ENCODE results near the gene GALR1.
"Not testable (repeated sequence)": the region's sequence is repeated elsewhere in the genome, so short reads cannot be mapped to it uniquely, and the experiment has no call there.

The GALR1 gene, protein sequence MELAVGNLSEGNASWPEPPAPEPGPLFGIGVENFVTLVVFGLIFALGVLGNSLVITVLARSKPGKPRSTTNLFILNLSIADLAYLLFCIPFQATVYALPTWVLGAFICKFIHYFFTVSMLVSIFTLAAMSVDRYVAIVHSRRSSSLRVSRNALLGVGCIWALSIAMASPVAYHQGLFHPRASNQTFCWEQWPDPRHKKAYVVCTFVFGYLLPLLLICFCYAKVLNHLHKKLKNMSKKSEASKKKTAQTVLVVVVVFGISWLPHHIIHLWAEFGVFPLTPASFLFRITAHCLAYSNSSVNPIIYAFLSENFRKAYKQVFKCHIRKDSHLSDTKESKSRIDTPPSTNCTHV

DNA sequence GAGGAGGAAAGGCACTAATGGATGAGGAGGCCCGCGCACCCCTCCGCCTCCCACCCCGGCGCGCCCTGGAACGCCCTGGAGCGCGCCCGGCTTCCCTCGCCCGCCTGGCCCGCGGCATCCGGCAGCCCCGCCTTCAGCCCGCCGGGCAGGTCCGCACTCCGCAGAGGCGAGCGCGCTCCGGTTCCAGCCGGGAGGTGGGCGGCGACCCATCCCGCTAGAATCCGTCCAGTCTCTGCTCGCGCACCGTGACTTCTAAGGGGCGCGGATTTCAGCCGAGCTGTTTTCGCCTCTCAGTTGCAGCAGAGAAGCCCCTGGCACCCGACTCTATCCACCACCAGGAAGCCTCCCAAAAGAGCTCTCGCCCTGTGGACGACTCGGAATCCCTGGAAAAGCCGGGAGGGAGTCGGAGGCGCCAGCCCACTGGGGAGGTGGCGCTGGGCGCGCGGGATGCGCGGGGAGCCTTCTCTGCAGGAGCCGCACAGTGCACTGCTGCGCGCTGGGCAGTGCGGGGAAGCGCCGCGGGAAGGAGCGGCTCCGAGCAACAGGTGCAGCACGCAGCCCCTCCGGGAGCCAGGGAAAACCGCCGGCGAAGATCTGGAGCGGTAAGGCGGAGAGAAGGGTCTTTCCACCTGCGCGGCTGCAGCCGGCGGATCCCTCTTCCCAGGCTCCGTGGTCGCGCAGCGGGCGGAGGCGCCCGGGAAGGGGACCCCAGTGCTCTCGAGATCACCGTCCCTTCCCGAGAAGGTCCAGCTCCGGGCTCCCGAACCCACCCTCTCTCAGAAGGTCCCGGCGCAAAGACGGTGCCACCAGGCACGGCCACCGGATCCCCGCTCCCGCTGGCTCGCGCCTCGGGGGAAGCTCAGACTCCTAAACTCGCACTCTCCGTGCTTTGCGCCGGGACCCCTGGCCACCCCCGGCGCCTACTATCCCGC, at the start of gene GALR1:
Gene GALR1 (plus strand): TSS at position 280 of the 932 bp plus-strand sequence. CDS start 701 bp downstream, outside the sequence.
- DNase-seq (ENCODE audit: low spot score), result no peak

DNA sequence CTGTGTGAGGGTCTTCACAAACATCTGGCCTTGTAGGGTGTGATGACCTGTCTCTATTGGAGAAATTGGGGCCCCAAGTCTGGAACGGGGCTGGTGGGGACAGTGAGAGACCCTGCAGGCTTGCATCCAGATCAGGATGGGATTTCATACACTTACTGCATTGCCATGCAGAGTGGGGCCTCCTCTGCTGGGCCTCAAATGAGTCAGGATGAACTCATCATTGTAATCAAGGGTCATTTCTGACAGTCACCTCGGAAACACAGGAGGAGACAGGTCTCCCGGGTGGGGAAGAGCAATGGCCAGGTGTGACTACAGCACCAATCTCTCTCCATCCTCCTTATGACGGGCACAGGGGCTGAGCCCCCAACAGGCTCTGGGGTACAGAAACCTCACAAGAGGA, 48.1 kb upstream of the GALR1 start:
- no peak for DNase-seq (ENCODE audit: low spot score)

DNA sequence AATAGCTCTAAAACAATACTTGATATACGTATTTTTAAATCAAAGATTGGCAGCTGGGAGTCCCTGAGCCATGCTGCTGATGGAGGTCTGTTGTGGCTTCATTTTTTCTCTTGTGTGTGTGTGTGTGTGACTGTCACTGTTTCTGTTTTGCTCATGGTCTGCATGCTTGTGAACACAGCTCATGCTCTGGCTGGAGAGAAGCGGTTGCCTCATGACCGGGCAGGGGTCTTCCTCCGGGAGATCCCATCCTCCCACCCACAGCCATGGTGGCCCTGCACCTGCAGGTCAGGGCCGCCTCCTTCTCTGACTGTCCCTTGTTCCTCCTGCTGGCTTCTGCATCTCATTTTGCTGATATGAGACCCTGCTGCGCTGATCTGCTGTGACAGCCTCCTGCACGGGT, 47.3 kb upstream of the GALR1 start:
- no peak for DNase-seq (ENCODE audit: low spot score)

DNA sequence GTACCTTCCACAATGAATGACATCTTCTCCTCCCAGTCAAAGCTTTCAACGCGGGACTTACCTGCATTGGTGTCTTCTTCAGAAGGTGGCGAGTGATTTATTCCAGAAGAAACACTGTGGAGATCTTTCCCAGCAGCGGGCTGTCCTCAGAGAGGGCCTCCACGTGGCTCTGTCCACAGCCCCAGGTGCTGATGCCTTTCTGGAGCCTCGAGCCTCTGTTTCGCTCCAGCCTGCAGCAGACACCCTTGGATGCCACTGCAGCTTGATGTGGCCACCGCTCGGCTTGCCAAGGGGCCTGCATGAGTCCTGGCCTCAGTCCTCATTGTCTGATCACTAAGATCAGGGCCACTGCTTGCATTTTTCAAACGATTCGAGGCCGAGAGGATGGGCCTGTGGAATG, 46.6 kb upstream of the GALR1 start:
- DNase-seq (ENCODE audit: low spot score), result no peak

DNA sequence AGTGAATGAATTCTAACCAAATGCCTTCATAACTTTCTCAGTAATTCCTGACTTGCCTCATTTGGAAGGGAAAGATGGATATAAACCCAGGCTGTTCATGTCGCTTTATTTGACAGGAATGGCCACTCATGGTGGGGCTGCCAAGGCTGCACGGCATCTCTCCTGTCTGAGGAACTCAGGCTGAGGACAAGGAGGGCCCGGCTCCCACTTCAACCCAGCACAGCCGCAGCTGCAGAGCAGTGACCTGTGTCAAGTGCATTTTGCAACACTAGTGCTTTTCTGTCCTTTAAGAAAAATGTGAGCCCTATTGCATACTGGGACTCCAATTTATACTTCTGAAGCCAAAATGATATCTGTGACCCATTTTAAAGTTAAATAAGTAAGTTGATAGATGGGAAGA, 45.8 kb upstream of the GALR1 start:
- no peak for DNase-seq (ENCODE audit: low spot score)

DNA sequence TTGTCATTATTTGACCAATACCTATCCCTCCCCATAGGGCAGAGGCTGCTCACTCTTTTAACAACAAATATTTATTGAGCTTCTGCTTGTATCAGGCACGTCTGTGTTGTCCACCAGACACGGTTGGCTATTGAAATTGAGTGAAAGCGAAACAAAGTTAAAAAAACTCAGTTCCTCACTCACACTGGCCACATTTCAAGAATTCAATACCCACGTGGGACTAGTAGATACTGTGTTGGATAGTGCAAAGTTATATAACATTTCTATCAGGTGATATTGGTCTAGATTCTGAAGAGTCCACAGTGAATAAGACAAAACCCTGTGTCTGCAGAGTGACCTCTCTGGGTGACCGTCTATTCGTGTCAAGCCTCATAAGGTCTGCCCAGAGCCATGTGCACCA, 43.9 kb upstream of the GALR1 start:
- no peak for DNase-seq (ENCODE audit: low spot score)

DNA sequence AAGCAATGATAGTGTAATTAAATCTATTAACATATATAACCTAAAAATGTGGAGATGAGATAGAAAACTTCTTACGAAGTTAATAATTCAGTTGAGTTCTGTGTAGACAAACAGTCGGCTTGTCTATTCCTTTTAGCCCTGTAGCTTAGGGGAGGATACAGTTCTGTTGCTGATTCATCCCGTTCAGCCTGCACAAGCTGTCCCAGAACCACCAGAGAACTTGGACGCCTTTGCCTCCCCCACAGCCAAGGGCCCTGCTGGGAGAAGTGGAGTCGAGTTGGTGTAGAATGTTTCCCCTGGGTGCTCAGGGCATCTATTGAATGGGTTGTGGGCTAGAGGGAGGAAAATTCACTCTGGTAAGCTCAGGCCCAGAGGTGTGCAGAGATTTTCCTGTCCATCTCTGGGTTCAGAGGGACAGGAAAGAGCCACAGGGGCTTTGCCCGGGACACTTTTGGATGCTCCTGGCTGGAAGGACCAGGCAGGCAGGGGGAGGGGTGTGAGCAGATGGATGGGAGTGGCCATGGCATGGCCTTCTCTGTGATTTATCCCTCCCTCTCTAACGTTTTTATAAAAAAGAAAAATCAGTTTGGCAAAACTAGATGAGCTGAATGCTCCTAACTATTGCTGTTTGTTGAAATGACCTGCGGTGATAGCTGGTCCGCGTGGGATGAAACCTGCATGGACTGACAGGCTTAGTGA, 42.8 kb upstream of the GALR1 start:
- no peak for DNase-seq (ENCODE audit: low spot score)

DNA sequence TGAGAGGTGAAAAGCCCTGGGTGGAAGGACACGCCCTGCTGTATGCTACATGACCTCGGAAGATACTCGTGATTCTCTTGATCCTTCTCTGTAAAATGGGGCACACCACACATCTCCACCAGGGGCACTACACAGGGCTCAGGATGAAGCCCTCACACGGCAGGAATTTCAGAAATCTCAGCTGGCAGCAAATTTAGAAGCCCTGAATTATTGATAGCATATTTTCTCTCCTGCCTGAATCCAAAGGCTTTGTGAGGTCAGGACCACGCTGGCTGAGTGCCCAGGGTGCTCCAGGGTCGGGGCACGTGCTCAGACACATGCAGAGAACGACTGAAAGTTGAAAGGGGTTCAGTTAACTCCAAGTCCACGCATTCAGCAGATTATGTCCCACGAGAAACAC, 42.1 kb upstream of the GALR1 start:
- no peak for DNase-seq (ENCODE audit: low spot score)

DNA sequence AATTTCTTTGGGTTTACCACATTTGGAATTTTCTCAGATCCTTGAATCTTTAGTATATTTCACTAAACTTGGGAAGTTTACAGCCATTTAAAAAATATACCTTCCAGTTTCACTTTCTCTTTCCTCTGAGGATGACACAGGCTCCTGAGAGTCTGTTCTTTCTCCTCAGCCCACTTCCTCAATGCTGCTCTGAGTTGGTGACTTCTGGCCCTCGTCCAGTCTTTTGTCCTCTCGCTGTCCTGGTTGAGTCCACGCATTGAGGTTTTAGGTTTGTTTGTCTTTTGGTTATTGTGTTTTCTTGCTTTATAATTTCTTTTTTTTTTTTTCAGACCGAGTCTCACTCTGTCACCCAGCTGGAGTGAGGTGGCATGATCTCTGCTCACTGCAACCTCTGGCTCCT, 40.7 kb upstream of the GALR1 start:
- no peak for DNase-seq (ENCODE audit: low spot score)

DNA sequence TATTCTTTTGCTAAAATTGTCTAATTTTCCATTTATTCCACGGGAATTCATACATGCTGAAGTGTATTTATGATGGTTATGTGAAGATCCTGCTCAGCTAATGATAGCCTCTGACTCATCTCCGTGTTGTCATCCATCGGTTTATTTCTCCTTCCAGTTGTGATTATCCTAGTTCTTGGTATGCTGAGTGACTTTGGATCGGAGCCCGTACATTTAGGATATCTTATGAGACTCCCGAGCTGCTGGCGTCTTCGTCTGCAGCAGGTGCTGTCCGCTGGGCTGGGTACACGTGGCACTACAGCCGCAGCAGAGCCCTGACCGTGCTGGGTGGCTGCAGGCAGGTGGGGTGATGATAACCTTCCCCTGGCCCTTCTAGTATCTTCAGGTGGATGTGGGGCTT, 40.1 kb upstream of the GALR1 start:
- no peak for DNase-seq (ENCODE audit: low spot score)

DNA sequence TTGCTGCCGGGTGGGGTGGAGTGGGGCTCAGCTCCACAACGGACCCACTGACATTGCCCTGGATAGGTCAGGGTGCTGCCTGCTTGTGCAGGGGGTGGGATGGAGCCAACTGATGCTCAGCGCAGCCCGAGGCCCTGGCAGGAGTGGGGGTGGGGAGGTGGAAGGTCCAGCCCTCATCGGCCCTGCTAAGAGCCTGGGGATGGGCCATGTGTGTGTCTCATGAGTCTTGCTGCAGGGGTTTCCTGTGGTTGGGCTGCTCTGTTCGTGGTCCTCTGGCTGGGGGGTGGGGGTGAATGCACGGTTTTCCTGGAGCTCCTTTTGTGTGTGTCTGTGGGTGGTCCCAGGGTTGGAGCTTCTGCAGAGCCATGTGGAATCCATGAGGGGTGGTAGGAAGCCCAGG, 39.4 kb upstream of the GALR1 start:
- no peak for DNase-seq (ENCODE audit: low spot score)

DNA sequence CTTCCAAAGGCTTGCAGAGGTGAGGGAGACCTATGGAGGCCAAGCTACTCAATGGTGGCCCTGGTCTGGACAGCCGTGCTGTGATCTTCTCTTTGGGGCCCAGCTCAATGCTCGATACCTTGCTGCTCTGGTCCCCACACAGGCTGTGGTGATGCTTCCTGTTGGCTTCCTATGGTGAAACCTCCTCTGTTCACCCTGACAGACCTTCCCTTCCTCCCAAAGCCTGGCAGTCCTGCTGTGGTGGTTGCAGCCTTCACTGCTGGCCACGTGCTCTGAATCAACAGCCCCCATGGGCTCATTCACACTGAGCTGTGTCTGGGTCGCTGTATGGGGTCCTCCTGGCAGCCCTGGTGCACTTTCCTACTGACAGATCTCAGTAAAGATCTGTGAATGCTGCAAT, 31.0 kb upstream of the GALR1 start:
- DNase-seq (ENCODE audit: low spot score), result no peak

DNA sequence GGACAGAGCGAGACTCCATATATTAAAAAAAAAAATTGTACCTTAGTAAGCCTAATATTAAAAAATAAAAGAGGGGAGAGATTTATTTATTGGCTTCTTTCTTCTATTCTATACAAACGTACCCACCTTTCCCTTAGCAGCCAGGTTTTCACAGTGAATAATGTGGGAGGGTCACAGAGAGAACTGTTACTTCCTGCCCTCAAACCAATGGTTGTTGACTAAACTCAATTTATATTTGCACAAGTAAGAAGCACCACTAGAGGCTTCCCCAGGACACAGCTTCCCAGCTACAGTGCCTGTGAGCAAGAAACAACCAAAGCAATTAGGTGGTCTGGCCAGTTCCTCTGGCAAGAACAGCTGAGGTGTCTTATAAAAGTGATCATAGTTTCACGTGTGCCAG, 28.9 kb upstream of the GALR1 start:
- DNase-seq (ENCODE audit: low spot score), result no peak

DNA sequence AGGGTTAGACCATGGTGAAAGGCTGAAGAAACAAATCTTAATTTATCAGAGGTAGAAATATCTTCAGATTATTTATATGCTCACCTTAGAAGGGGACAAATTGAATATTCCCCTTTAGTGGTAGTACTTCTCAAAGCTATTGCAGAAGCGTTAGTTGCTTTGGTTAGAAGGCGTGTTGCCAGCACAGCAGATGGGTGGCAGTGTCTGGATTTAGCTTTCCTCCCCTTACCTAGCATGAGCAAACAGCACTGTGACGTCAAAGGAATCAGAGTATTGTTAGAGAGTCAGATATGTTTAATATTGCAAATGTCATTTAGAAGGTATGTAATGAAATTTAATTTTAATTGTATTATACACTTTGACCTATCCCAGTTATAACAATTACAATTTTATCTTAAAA, 27.2 kb upstream of the GALR1 start:
- no peak for DNase-seq (ENCODE audit: low spot score)

DNA sequence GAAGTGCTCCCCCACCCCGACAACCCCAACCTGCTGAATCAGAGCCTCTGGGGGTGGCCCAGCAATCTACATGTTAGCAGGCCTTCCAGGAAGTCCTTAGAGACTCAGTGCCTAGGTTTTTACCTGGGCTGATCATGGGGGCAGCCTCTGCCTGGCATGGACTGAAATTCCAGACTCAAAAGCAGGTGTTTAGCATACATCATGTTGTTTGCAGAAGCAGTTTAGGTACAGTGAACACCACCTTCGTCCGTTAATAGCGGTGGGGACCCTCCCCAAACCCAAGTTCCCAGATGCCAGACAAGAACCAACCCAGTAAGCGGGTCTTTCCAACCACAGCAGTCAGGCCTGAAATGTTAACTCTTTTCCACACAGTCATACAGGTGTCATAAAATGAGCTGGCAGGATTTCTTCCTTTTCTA, 26.4 kb upstream of the GALR1 start:
- no peak for DNase-seq (ENCODE audit: low spot score)

DNA sequence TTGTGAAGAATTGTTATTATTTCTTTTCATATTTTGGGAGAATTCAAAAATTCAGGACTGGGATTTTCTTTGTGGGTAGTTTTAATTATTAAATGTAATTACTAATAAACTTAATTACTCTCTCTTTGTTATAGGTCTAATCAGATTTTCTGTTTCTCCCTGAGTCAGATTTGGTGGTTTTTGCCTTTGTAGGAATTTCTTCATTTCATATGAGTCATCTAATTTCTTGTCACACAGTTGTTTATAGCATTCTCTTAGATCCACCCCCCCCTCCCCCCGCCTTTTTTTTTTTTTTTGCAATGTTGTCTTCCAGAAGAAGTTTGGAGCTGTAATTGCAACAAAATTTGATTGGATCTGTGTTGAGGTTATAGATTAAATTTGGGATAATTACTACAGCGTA, 26.0 kb upstream of the GALR1 start:
- DNase-seq (ENCODE audit: low spot score), result no peak

DNA sequence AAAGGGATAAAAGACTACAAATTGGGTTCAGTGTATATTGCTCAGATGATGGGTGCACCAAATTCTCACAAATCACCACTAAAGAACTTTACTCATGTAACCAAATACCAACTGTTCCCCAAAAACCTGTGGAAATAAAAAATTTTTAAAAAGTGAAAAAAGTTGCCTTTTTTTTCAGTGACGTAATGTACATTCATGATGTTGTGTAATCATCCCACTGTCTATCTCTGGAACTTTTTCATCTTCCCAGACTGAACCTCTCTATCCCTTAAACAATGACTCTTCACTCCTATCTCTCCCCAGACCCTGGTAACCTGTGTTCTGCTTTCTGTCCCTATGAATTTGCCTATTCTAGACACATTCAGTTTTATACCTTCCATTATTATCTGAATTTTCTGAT, 19.0 kb upstream of the GALR1 start:
- no peak for DNase-seq (ENCODE audit: low spot score)

DNA sequence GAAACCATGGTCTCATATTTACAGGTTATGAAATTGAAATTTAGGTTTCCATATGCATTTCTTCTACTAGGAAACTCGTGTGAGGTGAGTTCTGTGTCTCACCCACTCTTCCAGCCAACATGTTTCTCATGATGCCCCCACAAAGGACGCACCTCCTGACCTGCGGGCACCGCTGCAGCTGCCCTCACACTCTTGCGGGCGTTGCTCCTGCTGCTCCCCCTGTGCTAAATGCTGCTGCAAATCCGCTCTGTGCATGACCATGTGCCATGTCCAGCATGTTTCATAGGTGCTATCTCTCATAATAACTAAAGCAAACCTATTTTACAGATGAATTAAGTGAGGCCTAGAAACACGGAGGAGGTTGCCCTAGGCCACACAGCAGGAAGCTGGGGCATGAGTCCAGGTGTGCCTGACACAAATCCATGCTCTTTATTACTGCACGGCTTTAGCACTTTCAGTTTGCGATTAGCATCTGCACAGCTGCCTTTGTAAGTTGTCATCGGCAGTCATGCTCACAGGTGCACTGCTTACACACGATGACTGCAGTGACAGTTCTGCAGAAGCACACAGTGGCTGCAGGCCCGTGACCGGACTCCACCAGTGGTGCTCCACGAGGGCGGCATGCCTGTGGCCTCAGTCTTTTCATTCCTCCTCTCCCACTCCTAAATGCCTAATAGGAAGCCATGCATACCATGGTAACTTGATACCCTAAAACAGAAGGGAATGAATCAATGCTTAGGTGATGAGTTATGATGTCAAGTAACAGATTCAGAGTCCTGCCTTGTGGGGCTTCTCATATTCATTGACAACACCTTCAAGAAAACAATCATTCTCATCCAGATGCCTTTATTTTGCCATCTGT, 14.9 kb upstream of the GALR1 start:
- no peak for DNase-seq (ENCODE audit: low spot score)

DNA sequence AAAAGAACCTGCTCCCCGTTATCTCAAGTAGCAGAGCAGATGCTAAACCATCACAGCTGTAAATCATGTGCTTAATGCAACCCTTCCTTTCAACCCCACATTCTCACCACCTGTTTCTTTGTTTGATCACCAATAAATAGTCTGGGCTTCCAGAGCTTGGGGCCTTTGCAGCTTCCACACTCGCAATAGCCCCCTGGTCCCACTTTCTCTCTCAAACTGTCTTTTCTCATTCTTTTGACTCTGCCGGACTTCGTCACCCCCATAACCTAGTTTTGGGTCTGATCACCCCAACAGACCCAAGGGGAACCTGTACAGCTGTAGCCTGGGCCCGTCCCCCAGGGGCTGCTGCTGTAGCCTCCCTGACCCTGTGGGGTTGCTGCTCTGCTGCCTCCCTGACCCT, 10.4 kb upstream of the GALR1 start:
- not testable (repeated sequence) for DNase-seq (ENCODE audit: low spot score)

DNA sequence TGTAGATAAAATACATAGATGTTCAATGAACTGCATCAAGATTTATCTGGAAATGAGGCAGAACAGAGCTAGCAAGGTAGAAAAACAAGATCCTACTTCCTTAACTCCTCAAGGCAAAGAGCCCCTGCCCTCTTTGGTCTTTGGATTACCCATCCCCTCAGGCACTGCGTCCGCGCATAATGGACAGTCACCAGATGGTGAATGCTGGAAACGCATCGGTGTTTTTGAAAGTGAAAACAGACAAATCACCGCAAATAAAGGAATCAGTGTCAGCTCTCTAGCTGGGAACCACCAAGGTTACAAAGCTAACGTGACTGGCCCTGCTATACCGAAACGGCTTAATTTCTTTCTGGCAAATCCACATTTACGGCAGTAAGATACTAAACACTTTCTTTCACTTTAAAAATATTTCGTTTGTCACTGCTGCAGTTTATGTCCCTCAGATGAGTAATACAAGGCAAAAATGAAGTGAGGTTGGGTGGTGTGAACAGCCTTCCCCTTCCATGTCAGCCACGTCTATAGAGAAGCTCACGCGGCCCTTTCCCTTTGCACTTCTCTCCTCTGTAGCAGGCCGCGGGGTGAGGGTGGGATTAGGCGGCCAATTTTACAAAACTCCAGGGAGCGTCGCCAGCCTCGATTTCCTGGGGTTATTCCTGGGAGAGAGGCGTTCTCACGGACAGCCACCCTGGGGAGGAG, 627 bp upstream of the GALR1 start:
- no peak for DNase-seq (ENCODE audit: low spot score)

DNA sequence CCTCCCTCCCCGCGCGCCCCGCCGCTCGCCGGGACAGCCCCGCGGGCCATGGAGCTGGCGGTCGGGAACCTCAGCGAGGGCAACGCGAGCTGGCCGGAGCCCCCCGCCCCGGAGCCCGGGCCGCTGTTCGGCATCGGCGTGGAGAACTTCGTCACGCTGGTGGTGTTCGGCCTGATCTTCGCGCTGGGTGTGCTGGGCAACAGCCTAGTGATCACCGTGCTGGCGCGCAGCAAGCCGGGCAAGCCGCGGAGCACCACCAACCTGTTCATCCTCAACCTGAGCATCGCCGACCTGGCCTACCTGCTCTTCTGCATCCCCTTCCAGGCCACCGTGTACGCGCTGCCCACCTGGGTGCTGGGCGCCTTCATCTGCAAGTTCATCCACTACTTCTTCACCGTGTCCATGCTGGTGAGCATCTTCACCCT, 865 bp downstream of the GALR1 start:
- no peak for DNase-seq (ENCODE audit: low spot score)

Measured in cerebellar cortex (tissue), 1 donor.